Measurements from ENCODE around the gene HES5.

- TF ChIP-seq CTCF (IDR thresholded peaks at IDR 0.05 in 8 of 11, conservative IDR thresholded peaks at IDR 0.05 in 3 of 11) (no peak), POLR2A (IDR thresholded peaks at IDR 0.05) (no peak)
Observed at GRCh38 chr1:2486041-2486440, 44.0 kb downstream of the HES5 start.

Data from spleen (tissue), 7 donors.